ENCODE data around the gene UBE2D2. TPM values are rescaled to one million over a fixed set of nuclear protein-coding genes. Genes with fewer than 3 reads are reported as not detected.
"Not testable (repeated sequence)": the region's sequence is repeated elsewhere in the genome, so short reads cannot be mapped to it uniquely, and the experiment has no call there.

The UBE2D2 gene
- total RNA-seq, 1 donor from 2014 or later = 104 TPM

DNA sequence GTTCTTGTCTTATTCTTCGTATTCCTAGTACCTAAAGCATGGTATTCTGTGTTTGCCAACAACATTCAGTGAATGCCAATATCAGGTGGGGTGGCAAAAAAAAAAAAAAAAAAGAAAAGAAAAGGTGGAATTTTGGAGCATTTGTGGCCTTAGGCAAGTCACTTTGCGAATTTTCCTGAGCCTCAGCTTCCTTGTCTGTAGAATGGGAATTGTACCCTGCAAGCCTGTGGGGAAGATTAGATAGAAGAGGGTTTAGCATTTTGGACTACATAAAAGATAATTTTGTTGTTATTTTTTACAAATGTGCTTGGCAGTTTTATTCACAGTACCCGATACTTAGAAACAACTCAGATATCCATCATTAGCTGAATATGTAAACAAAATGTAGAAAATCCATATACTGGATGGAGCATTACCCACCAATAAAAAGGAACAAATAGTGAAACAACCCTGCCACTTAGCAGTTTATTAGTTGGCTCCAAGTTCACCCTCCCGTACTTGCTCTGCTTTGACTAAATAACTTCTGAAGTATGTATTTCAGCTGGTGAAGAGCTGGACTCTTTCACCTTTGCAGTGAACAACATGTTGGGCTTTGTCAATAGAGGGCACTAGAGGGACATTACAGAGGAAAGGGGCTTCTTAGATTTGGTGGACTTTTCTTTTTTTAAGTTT is 13.6 kb downstream of the UBE2D2 start:
- ATAC-seq (peak; percentile 44), DNase-seq (ENCODE audit: low spot score) (no peak)
- intact Hi-C loops (cut with DNase I) = no loop called here

DNA sequence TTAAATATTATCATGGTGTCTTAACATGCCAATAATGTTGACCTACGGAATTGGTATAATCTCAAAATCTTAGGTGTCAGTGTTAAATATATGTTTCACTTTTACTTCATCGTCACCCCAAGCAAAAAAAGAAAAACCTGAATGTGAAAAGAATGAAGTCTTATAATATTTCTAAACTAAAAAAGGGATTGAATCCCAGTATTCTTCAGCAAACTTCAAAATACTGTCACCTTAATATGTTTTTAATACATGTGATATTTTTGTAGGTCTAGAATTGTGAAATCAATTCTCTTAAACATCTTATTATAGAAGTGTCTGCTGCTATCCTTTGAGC is 14.1 kb downstream of the UBE2D2 start:
- intact Hi-C loops (cut with DNase I) = no loop called here
- no peak for DNase-seq (ENCODE audit: low spot score)
- no peak for ATAC-seq

DNA sequence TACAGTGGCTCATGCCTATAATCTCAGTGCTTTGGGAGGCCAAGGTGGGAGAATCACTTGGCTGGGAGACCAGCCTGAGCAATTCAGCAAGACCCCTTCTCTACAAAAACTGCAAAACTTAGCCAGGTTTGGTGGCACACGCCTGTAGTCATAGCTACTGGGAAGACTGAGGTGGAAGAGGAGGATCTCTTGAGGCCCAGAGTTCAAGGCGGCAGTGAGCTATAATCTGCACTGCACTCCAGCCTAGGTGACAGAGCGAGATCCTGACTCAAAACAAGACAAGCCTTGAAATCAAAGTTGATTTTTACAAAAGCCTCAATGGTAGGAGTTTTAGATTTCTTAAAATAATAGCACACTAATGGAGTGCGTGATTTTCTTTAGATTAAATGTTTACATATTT is 14.6 kb downstream of the UBE2D2 start:
- ATAC-seq (no peak), DNase-seq (ENCODE audit: low spot score) (no peak)
- intact Hi-C loops (cut with DNase I) = no loop called here

DNA sequence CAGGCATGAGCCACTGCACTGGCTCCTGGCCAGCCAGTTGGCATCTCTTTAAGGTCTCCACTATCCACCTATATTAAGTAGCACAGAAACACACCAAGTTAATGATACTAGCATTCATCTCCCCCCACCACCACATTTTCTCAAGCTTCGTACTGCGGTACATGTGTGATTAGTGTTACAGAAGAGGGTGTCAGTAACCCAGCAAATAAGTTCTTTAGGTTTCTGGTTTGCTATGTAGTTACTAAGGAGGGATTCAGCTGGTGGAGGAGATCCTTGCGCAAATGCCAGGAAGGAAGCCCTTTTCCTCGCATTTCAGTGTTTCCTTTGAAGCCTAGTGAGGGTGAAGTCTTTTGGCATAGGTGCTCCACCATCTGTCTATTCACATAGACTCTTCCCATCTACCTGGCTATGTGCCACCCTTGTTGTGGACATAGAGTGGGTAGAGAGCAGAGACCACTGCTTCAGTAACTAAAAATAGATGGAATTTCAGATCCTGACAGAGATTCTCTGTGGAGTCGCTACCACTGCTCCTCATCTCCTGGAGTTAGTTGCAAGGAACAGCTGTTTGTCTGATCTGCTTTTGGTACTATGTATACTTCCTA is 16.7 kb downstream of the UBE2D2 start:
- intact Hi-C loops (cut with DNase I) = no loop called here
- DNase-seq (ENCODE audit: low spot score) (no peak), ATAC-seq (no peak)

DNA sequence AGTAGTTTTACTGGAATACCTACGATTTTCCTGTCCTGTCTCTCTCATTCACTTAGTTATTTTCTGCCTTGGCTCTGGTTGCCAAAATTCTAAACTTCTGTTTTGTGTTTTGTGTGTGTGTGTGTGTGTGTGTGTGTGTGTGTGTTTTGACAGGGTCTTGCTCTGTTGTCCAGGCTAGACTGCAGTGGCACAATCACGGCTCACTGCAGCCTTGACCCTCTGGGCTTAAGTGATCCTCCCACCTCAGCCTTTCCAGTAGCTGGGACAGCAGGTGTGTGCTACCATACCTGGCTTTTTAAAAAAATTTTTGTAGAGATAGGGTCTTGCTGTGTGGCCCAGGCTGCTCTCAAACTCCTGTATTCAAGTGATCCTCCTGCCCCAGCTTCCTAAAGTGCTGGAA is 17.2 kb downstream of the UBE2D2 start:
- intact Hi-C loops (cut with DNase I) = no loop called here

DNA sequence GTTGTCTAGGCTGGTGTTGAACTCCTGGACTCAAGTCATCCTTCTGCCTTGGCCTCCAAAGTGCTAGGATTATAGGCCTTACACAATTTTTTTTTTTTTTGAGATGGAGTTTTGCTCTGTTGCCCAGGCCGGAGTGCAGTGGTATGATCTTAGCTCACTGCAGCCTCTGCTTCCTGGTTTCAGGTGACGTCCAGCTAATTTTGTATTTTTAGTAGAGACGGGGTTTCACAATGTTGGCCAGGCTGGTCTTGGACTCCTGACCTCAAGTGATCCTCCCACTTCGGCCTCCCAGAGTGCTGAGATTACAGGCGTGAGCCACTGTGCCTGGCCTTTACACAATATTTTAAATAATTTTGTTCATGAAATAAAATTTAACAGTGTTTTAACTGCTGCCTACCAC is 21.0 kb downstream of the UBE2D2 start:
- DNase-seq (ENCODE audit: low spot score); ATAC-seq; intact Hi-C loops (cut with DNase I): not testable (repeated sequence)

More for the DNA sequence above, 17.2 kb downstream of the UBE2D2 start:
- DNase-seq (ENCODE audit: low spot score) = no peak
- no peak for ATAC-seq

DNA sequence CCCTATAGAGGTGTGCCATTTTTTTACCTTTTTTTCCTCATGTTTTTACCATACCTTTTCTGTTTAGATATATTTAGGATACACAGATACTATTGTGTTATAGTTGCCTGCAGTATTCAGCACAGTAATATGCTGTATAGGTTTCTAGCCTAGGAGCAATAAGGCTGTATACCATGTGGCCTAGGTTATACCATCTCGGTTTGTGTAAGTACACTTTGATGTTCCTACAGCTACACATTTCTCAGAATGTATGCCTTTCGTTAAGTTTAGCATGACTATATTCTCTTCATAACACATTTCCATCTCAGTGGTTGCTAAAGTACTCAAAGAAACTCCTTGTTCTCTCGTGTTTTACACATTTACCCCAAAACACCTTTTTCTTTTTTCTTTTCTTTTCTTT is 23.0 kb downstream of the UBE2D2 start:
- DNase-seq (ENCODE audit: low spot score) (no peak), ATAC-seq (no peak)
- intact Hi-C loops (cut with DNase I) = no loop called here

DNA sequence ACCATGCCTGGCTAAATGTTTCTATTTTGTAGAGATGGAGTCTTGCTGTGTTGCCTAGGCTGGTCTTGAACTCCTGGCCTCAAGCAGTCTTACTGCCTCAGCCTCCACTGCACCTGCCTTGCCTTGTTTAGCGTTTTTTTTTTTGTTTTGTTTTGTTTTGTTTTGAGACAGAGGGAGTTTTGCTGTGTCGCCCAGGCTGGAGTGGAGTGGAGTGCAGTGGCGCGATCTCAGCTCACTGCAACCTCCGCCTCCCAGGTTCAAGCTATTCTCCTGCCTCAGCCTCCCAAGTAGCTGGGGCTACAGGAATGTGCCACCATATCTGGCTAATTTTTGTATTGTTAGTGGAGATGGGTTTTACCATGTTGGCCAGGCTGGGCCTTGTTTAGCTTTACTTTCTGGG is 27.0 kb downstream of the UBE2D2 start:
- intact Hi-C loops (cut with DNase I); DNase-seq (ENCODE audit: low spot score); ATAC-seq: not testable (repeated sequence)

DNA sequence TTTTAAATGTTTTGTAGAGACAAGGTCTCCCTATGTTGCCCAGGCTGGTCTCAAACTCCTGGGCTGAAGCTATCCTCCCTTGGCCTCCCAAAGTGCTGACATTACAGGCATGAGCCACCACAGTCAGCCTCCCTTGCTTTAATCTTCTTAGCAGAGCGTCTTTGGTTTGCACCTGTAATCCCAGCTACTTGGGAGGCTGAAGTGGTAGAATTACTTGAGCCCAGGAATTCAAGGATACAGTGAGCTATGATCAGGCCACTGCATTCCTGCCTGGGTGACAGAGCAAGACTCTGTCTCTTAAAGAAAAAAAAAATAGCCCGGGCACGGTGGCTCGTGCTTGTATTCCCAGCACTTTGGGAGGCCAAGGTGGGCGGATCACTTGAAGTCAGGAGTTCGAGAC is 27.8 kb downstream of the UBE2D2 start:
- DNase-seq (ENCODE audit: low spot score) (no peak), ATAC-seq (no peak)
- intact Hi-C loops (cut with DNase I) = no loop called here

DNA sequence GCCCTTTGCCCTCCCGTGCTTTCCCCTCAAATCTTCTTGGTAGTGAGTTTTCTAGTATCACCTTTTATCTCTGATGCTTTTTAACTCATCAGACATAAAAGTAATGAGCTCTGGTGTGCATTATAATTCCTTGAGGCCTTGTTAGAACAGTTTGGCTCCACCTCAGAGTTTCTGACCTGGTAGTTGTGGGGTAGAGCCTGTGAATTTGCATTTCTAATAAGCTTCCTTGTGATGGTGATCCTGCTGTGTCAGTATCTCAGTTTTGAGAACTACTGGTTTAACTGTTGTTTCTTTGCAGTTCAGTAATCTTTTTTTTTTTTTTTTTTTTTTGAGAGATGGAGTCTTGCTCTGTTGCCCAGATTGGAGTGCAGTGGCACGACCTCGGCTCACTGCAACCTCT is 31.1 kb downstream of the UBE2D2 start:
- ATAC-seq (no peak), DNase-seq (ENCODE audit: low spot score) (no peak)
- intact Hi-C loops (cut with DNase I) = no loop called here

DNA sequence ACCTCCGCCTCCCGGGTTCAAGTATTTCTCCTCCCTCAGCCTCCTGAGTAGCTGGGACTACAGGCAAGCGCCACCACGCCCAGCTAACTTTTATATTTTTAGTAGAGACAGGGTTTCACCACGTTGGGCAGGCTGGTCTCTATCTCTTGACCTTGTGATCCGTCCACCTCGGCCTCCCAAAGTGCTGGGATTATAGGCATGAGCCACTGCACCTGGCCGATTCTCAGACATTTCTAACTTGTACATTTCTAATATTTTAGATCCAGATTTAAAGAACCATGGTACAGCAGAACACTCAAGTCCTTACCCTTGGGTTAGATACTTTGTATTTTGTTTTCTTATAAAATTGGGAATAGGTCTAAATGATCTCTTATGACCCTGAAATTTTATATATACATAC is 31.9 kb downstream of the UBE2D2 start:
- DNase-seq (ENCODE audit: low spot score); intact Hi-C loops (cut with DNase I); ATAC-seq: not testable (repeated sequence)

DNA sequence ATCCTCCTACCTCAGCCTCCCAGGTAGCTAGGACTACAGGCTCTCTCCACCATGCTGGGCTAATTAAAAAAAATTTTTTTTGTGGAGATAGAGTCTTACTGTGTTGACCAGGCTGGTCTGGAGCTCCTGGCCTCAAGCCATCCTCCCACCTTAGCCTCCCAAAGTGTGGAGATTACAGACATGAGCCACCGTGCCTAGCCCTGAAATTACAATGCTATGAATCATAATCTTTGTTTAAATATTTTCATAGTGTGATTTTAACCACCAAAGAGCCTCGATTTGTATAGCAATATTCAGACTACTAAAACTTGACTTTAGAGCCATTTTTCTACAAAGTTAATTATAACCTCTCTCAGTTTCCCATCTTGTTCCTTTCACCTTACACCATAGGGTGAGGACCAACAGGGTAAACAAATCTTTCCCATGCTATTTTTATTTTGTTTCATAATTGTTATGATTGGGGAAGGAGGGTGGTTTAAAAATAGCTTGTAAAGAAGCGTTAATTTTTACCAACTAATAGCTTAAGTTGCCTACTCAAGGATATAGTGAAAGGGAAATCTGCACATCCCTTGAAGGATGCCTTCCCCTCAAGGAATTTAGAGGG is 32.7 kb downstream of the UBE2D2 start:
- DNase-seq (ENCODE audit: low spot score) = no peak
- intact Hi-C loops (cut with DNase I) = no loop called here
- ATAC-seq = no peak

DNA sequence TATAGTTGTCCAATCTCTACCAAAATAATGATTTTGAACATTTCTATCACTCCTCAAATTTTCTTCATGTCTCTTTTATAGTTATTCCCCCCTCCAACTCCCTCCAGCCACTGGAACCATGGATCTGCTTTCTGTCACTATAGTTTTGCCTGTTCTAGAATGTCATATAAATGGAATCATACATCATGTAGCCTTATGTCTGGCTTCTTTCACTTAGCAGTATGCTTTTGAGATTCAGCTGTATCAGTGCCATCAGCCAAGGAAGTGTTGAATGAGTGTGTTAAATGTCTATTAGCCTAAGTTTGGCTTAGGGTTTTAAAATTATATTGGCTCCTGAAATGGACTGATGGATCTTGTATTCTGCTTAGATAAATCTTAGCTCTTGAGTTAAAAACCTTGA is 36.0 kb downstream of the UBE2D2 start:
- intact Hi-C loops (cut with DNase I) = no loop called here
- no peak for ATAC-seq

DNA sequence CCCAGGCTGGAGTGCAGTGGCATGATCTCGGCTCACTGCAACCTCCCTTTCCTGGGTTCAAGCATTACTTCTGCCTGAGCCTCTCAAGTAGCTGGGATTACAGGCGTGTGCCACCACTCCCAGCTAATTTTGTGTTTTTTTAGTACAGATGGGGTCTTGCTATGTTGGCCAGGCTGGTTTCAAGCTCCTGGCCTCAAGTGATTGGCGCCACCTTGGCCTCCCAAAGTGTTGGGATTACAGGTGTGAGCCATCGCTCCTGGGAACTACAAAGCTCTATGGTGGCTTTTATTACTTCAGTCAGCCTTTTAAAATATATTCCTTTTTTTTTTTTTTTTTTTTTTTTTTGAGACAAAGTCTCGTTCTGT is 37.4 kb downstream of the UBE2D2 start:
- DNase-seq (ENCODE audit: low spot score); ATAC-seq: not testable (repeated sequence)
- intact Hi-C loops (cut with DNase I) = loop anchor here (2.0 kb wide), 1 partner anchor 42 kb away; no protein-coding TSS in a partner anchor

More for the DNA sequence above, 36.0 kb downstream of the UBE2D2 start:
- DNase-seq (ENCODE audit: low spot score) = no peak

DNA sequence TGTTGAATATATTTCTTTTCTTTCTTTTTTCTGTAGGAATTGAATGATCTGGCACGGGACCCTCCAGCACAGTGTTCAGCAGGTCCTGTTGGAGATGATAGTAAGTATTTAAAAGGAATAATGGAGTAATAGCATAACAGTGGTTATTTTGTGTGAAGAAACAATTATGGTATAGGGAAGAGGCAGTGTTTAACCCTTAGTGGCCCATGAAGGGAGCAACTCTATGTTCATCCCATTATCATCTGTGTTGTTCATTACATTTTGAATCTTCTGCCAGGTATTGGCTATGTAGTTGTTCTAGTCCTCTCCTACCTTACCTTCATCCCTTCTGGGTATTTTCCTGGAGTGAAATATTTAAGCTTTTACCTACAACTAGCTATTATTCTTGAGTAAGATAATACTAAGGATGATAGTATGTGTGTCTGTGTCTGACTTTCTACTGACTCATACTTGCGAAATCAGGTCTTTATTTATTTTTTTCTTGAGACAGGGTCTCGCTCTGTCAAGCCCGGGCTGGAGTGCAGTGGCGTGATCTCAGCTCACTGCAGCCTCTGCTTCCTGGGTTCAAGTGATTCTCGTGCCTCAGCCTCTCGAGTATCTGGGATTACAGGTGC is 39.3 kb downstream of the UBE2D2 start:
- intact Hi-C loops (cut with DNase I) = no loop called here
- DNase-seq (ENCODE audit: low spot score) (no peak), ATAC-seq (no peak)

DNA sequence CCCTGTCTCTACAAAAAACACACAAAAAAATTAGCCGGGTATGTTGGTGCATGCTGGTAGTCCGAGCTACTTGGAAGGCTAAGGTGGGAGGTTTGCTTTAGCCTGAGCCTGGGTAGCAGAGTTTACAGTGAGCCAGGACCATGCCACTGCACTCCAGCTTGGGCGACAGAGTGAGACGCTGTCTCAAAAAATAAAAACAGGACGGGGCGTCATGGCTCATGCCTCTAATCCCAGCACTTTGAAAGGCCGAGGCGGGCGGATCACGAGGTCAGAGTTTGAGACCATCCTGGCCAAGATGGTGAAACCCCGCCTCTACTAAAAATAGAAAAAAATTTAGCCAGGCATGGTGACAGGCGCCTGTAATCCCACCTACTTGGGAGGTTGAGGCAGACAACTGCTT is 40.3 kb downstream of the UBE2D2 start:
- ATAC-seq (no peak), DNase-seq (ENCODE audit: low spot score) (no peak)
- intact Hi-C loops (cut with DNase I) = no loop called here

DNA sequence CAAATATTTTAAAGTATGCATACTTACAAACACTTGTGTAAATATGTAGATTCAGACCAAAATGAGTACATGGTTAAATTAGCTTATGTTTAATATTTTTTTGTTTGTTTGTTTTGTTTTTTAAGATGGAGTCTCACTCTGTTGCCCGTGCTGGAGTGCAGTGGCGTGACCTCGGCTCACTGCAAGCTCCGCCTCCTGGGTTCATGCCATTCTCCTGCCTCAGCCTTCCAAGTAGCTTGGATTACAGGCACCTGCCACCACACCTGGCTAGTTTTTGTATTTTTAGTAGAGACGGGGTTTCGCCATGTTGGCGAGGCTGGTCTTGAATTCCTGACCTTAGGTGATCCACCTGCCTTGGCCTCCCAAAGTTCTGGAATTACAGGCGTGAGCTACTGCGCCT is 40.8 kb downstream of the UBE2D2 start:
- DNase-seq (ENCODE audit: low spot score); ATAC-seq; intact Hi-C loops (cut with DNase I): not testable (repeated sequence)

DNA sequence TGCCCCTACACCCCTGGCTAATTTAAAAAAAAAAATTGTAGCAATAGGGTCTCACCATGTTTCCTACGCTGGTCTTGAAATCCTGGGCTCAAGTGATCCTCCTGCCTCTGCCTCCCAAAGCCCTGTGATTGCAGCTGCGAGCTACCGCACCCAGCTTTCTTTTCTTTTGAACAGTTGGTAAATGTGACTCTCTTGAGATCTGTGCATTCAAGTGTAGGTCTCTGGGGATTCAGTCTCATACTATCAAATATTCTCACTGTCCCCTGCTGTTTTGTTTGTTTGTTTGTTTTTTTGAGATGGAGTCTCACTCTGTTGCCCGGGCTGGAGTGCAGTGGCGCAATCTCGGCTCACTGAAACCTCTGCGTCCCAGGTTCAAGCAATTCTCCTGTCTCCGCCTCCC is 44.7 kb downstream of the UBE2D2 start:
- ATAC-seq (no peak), DNase-seq (ENCODE audit: low spot score) (no peak)
- intact Hi-C loops (cut with DNase I) = no loop called here

DNA sequence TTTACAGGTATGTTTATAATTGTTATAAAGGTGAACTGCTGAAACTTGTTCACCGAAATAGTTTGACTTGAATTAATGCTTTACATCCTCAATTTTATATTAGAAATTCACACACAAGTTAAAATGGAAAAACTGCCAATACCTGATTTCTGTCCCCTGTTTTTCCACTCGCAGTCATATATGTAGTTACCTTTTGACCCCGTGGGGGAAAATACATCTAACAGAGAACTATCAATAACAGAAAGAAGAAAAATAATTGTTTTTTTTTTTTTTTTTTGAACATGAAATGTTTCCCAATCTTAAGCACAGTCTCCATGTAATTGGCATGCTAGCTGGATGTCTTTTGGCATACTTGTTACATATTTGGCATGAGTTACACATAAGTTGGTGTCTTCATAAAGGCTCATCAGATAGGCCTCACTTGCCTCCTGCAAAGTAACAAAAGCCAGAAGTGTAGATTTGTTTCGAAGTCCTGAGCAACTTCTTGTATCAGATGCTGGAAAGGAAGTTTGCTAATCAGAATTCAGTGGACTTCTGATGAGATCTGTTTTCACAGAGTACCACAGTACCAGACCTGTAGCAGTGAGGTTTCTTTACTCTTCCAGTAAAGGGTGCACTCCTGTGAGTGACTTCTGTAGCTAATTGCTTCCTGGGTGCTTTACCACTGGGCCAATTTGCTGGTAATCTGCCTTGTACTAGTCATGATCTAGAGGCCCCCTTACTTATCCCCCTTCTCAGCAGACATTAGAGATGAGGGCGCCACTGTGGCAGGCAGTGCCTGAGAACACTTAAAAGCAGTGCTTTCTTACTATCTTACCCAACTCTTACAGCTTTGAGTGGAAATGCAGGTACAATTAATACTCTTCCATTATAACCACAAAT is 50.8 kb downstream of the UBE2D2 start:
- ATAC-seq (no peak), DNase-seq (ENCODE audit: low spot score) (no peak)
- intact Hi-C loops (cut with DNase I) = no loop called here

All from sciatic nerve (tissue), 2 donors.